ENCODE results near the gene ZNF672. TPM values are rescaled to one million over a fixed set of nuclear protein-coding genes. Genes with fewer than 3 reads are reported as not detected.
"Not testable (repeated sequence)": the region's sequence is repeated elsewhere in the genome, so short reads cannot be mapped to it uniquely, and the experiment has no call there.

The ZNF672 gene
- total RNA-seq, 1 donor from 2014 or later: 30.9 TPM

DNA sequence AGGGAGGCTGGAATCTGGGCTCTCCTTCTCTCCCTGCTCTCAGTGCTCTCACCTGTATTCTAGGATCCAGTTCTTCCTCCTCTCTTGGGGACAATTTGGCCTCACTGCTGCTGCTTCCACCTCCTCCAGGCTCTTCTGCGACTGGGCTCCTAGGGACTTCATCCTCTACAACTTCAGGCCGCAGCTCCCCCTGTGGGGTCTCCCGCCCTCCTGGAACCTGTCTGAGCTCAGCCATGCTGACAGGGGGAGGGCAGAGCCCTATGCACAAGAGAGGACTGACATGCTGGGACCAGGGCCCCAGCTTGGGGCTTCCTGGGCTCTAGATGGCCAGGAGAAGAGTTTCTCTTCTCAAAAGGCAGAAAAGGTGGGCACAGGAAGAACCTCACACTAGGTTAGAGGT is 13.3 kb upstream of the ZNF672 start:
- H3K27me3 ChIP-seq: no peaks in the 10 kb centered on the region
- H3K27ac ChIP-seq: peak overlapping the region; percentile 88 to 93
- peaks cover 18 to 54% of the 10 kb centered on the region in 2 donors for H3K4me1 ChIP-seq
- peaks cover 0 to 12% of the 10 kb centered on the region in 2 donors for H3K36me3 ChIP-seq
- no peaks in the 10 kb centered on the region for H3K9me3 ChIP-seq
- peak overlapping the region; percentile 80 to 90 for H3K4me3 ChIP-seq
- DNase-seq (ENCODE audit: low spot score in 2 of 2): peak in 1 of 2 donors; percentile 42
- TF ChIP-seq, protein P1, sequence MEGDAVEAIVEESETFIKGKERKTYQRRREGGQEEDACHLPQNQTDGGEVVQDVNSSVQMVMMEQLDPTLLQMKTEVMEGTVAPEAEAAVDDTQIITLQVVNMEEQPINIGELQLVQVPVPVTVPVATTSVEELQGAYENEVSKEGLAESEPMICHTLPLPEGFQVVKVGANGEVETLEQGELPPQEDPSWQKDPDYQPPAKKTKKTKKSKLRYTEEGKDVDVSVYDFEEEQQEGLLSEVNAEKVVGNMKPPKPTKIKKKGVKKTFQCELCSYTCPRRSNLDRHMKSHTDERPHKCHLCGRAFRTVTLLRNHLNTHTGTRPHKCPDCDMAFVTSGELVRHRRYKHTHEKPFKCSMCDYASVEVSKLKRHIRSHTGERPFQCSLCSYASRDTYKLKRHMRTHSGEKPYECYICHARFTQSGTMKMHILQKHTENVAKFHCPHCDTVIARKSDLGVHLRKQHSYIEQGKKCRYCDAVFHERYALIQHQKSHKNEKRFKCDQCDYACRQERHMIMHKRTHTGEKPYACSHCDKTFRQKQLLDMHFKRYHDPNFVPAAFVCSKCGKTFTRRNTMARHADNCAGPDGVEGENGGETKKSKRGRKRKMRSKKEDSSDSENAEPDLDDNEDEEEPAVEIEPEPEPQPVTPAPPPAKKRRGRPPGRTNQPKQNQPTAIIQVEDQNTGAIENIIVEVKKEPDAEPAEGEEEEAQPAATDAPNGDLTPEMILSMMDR (IDR thresholded peaks at IDR 0.05): no peak
- intact Hi-C loops (cut with DNase I): no loop called here

DNA sequence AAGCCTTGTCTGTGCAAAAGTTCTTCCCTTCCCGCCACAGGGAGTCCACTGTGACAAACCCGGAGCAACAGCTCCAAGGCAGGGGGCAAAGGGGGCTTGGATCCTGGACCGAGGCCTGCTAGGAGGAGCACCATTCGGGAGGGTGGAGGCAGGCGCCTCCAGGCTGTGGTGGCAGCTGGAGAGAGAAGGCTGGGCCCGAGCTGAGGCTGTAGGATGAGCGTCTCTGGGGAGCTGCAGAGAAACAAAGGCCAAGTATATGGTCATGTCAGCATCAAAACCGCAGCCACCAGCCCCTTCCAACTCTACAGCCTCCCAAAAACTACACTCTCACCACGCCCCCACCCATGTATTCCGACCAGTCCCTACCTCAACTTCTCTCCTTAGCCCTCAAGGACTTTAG is 12.9 kb upstream of the ZNF672 start:
- intact Hi-C loops (cut with DNase I): no loop called here
- H3K27ac ChIP-seq: peak overlapping the region; percentile 88 to 93
- H3K36me3 ChIP-seq: peaks cover 0 to 9% of the 10 kb centered on the region in 2 donors
- TF ChIP-seq, protein P1 (IDR thresholded peaks at IDR 0.05): no peak
- H3K4me1 ChIP-seq: peaks cover 18 to 52% of the 10 kb centered on the region in 2 donors
- no peaks in the 10 kb centered on the region for H3K27me3 ChIP-seq
- H3K9me3 ChIP-seq: no peaks in the 10 kb centered on the region
- DNase-seq (ENCODE audit: low spot score in 2 of 2): peak in 1 of 2 donors; percentile 59
- H3K4me3 ChIP-seq: peak overlapping the region; percentile 80 to 90

DNA sequence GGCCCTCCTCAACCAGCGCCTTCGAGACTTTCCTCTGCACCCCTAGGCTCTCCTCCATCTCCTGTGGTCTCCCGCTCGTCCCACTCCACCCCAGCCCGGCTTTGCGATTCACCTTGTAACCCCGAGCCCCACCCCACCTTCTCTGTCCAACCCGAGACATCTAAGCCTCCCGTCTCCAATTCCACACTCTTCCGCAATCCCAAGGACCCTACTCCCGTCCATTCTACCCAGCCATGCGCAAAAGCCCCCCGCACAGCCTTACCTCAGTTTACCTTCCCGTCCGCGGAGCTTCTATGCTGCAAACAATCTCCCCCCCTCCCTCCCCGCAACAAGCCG is 12.5 kb upstream of the ZNF672 start:
- TF ChIP-seq, protein P1 (IDR thresholded peaks at IDR 0.05): no peak
- Histone ChIP-seq H3K27ac (peak overlapping the region; percentile 88 to 93), H3K4me3 (peak overlapping the region; percentile 80 to 90), H3K9me3 (no peaks in the 10 kb centered on the region), H3K27me3 (no peaks in the 10 kb centered on the region), H3K4me1 (peaks cover 18 to 51% of the 10 kb centered on the region in 2 donors), H3K36me3 (peaks cover 0 to 5% of the 10 kb centered on the region in 2 donors)
- DNase-seq (ENCODE audit: low spot score in 2 of 2): no peak
- intact Hi-C loops (cut with DNase I): no loop called here

DNA sequence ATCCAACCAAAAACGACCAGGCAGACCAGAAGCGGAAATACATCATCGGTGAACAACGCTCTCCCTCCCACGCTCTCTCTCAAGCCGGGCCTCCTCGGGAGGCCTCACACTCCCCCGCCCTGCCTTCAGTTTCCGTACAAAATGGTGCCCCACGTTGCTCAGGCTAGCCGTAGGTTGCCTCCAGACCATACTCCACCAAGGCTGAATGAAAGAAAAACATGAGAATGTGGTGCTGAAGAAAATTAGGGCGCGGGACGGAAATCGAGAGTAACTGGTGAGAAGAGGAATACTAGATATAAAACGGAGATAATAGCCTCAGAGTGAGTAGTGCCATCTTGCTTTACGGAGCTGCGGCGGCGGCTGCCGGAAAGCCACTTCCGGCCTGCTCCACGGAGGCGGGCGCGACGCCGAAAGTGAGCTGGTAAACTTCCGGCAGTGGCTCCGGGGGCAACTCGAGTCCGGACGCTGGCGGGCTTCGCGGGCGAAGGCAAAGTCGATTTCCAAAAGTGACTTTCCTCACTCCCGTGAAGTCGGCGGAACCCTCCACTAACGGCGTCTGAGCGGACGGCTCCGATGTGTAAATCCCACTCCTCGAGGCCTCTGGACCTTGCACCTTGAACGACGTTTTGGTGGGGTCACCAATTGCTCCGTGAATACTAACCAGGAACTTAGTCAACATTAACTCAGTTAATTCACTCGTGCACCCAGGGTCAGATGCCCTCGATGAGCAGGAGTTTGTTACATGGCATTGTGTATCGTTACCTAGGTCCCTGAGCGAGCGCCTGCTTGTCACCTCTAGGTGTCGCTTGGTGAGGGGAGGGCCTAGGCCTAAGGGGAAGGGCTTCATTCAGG is 11.9 kb upstream of the ZNF672 start, which contains the start of gene SH3BP5L:
TSS of gene SH3BP5L (minus strand) at position 7 of the 852 bp plus-strand sequence. CDS start 980 bp downstream, outside the sequence.
- TF ChIP-seq, protein P1 (IDR thresholded peaks at IDR 0.05): peak; percentile 43 to 70 (median 57)
- intact Hi-C loops (cut with DNase I): loop anchor here (1.0 to 2.0 kb wide), 4 partner anchors 12 to 80 kb away; partner anchors contain the start of genes PGBD2, ZNF672 and ZNF692
- DNase-seq (ENCODE audit: low spot score in 2 of 2): peak; percentile 68 to 95
- no peaks in the 10 kb centered on the region for H3K9me3 ChIP-seq
- H3K27me3 ChIP-seq: no peaks in the 10 kb centered on the region
- H3K36me3 ChIP-seq: no peaks in the 10 kb centered on the region
- H3K27ac ChIP-seq: peak within 1 kb of the TSS; percentile 88 to 93
- peaks cover 18 to 45% of the 10 kb centered on the region in 2 donors for H3K4me1 ChIP-seq
- peak within 1 kb of the TSS; percentile 80 to 90 for H3K4me3 ChIP-seq

DNA sequence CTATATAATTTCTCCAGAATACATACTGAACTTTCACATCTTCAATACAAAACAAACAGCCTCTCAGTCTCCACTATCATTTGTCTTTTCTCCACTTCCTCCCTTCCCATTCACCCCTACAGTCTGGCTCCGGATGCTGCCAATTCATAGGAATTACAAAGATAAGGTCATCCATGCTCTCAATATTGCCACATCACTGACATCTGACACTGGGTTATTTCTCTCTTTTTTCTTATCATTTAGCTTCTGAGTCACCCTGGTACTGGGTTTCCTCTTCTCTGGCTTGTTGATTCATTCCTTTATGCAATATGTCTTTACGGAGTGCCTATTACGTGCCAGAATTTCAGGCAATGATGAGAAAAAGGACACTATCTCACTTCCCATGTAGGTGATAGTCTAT is 9.2 kb upstream of the ZNF672 start:
- H3K36me3 ChIP-seq: no peaks in the 10 kb centered on the region
- H3K4me1 ChIP-seq: peaks cover 11 to 19% of the 10 kb centered on the region in 2 donors
- H3K27ac ChIP-seq: no peak overlapping the region
- TF ChIP-seq, protein P1 (IDR thresholded peaks at IDR 0.05): no peak
- H3K27me3 ChIP-seq: no peaks in the 10 kb centered on the region
- intact Hi-C loops (cut with DNase I): no loop called here
- no peak overlapping the region for H3K4me3 ChIP-seq
- no peaks in the 10 kb centered on the region for H3K9me3 ChIP-seq
- no peak for DNase-seq (ENCODE audit: low spot score in 2 of 2)

DNA sequence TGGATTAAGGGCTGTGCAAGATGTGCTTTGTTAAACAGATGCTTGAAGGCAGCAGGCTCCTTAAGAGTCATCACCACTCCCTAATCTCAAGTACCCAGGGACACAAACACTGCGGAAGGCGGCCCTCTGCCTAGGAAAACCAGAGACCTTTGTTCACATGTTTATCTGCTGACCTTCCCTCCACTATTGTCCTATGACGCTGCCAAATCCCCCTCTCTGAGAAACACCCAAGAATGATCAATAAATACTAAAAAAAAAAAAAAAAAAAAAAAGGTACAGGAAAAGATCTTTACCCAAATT is 7.4 kb upstream of the ZNF672 start:
- not testable (repeated sequence) for DNase-seq (ENCODE audit: low spot score in 2 of 2); H3K4me3 ChIP-seq; H3K9me3 ChIP-seq; H3K27ac ChIP-seq; H3K4me1 ChIP-seq; H3K36me3 ChIP-seq; H3K27me3 ChIP-seq
- intact Hi-C loops (cut with DNase I): loop anchor here (5.0 kb wide), 1 partner anchor 1898 kb away; the partner anchor contains the start of gene AHCTF1
